ENCODE measurements around the gene FNDC4. TPM values are rescaled to one million over a fixed set of nuclear protein-coding genes. Genes with fewer than 3 reads are reported as not detected.

The FNDC4 gene
- total RNA-seq, 2 experiments from 2014 or later, result not detected

GRCh38 chr2:27506587-27506986 is 11.6 kb upstream of the FNDC4 start:
- CTCF ChIA-PET (ENCODE audit: unreplicated experiment), result no interaction called here
- BruUV-seq (replicated peaks), result no TSS peak
- H3K4me2 ChIP-seq (ENCODE audit: low read length), result no peak overlapping the region
- H3K4me1 ChIP-seq (ENCODE audit: insufficient read depth, low read length, poor library complexity, severe bottlenecking), result no peaks in the 10 kb centered on the region
- intact Hi-C loops (cut with micrococcal nuclease; ENCODE audit: unreplicated experiment), result no loop called here
- H3K9me2 ChIP-seq (ENCODE audit: insufficient read depth, low read length), result no peaks in the 10 kb centered on the region
- H3K4me3 ChIP-seq (ENCODE audit: low read depth, low read length, poor library complexity, severe bottlenecking), result no peak overlapping the region
- H3K27ac ChIP-seq (ENCODE audit: low read depth, low read length, poor library complexity, severe bottlenecking), result no peak overlapping the region
- no peak for DNase-seq (ENCODE audit: low spot score)
- POLR2A ChIA-PET, result interaction anchor here (0.6 to 0.9 kb wide), 2 partner anchors 12 to 1446 kb away, joined by 3 to 8 read pairs; no protein-coding TSS in a partner anchor
- TF ChIP-seq EZH2phosphoT487 (IDR thresholded peaks at IDR 0.05; ENCODE audit: borderline replicate concordance, low read depth, low read length) (no peak), CTCF (conservative IDR thresholded peaks at IDR 0.05; ENCODE audit: low read length) (no peak)
- H3K36me3 ChIP-seq (ENCODE audit: insufficient read depth, low read length), result no peaks in the 10 kb centered on the region
- H3K9me3 ChIP-seq (ENCODE audit: low read length), result no peaks in the 10 kb centered on the region
- H3K79me2 ChIP-seq (ENCODE audit: insufficient read depth, low read depth, low read length), result no peaks in the 10 kb centered on the region
- H4K20me1 ChIP-seq (ENCODE audit: insufficient read depth, low read length), result no peaks in the 10 kb centered on the region
- H2AFZ ChIP-seq (ENCODE audit: low read length), result no peak overlapping the region

GRCh38 chr2:27502142-27502541 is 7.1 kb upstream of the FNDC4 start:
- ChIA-PET CTCF (ENCODE audit: unreplicated experiment) (no interaction called here), POLR2A (no interaction called here)
- no TSS peak for BruUV-seq (replicated peaks)
- H3K4me3 ChIP-seq (ENCODE audit: low read depth, low read length, poor library complexity, severe bottlenecking), result no peak overlapping the region
- H3K4me2 ChIP-seq (ENCODE audit: low read length), result no peak overlapping the region
- no peaks in the 10 kb centered on the region for H3K9me3 ChIP-seq (ENCODE audit: low read length)
- H3K9me2 ChIP-seq (ENCODE audit: insufficient read depth, low read length), result no peaks in the 10 kb centered on the region
- intact Hi-C loops (cut with micrococcal nuclease; ENCODE audit: unreplicated experiment), result no loop called here
- H2AFZ ChIP-seq (ENCODE audit: low read length), result no peak overlapping the region
- H3K27ac ChIP-seq (ENCODE audit: low read depth, low read length, poor library complexity, severe bottlenecking), result no peak overlapping the region
- H3K36me3 ChIP-seq (ENCODE audit: insufficient read depth, low read length), result no peaks in the 10 kb centered on the region
- no peaks in the 10 kb centered on the region for H4K20me1 ChIP-seq (ENCODE audit: insufficient read depth, low read length)
- no peaks in the 10 kb centered on the region for H3K79me2 ChIP-seq (ENCODE audit: insufficient read depth, low read depth, low read length)
- no peak for DNase-seq (ENCODE audit: low spot score)
- TF ChIP-seq EZH2phosphoT487 (IDR thresholded peaks at IDR 0.05; ENCODE audit: borderline replicate concordance, low read depth, low read length), result no peak
- no peaks in the 10 kb centered on the region for H3K4me1 ChIP-seq (ENCODE audit: insufficient read depth, low read length, poor library complexity, severe bottlenecking)

- Histone ChIP-seq H4K20me1 (ENCODE audit: insufficient read depth, low read length) (no peaks in the 10 kb centered on the region), H3K9me2 (ENCODE audit: insufficient read depth, low read length) (no peaks in the 10 kb centered on the region), H3K4me3 (ENCODE audit: low read depth, low read length, poor library complexity, severe bottlenecking) (no peak overlapping the region), H3K36me3 (ENCODE audit: insufficient read depth, low read length) (no peaks in the 10 kb centered on the region), H2AFZ (ENCODE audit: low read length) (no peak overlapping the region), H3K4me1 (ENCODE audit: insufficient read depth, low read length, poor library complexity, severe bottlenecking) (no peaks in the 10 kb centered on the region), H3K79me2 (ENCODE audit: insufficient read depth, low read depth, low read length) (no peaks in the 10 kb centered on the region), H3K4me2 (ENCODE audit: low read length) (no peak overlapping the region), H3K9me3 (ENCODE audit: low read length) (no peaks in the 10 kb centered on the region), H3K27ac (ENCODE audit: low read depth, low read length, poor library complexity, severe bottlenecking) (no peak overlapping the region)
- TF ChIP-seq EZH2phosphoT487 (IDR thresholded peaks at IDR 0.05; ENCODE audit: borderline replicate concordance, low read depth, low read length) (no peak), CTCF (conservative IDR thresholded peaks at IDR 0.05; ENCODE audit: low read length) (no peak)
- CTCF ChIA-PET (ENCODE audit: unreplicated experiment), result no interaction called here
- BruUV-seq (replicated peaks), result no TSS peak
- POLR2A ChIA-PET, result no interaction called here
- no peak for DNase-seq (ENCODE audit: low spot score)
- intact Hi-C loops (cut with micrococcal nuclease; ENCODE audit: unreplicated experiment), result no loop called here
Observed at GRCh38 chr2:27501042-27501441, 6.0 kb upstream of the FNDC4 start.

Data from OCI-LY7 (cell line).